Ectodermal cell (in vitro differentiated cells): Measurements from ENCODE around the gene ELMOD3.

Experiments used
- H3K27ac ChIP-seq: 2 replicates; pipeline ENCODE4 v1.7.0; 2013; ENCODE audit warnings: mild to moderate bottlenecking, low read depth, low read length; ENCODE audit not compliant: insufficient read depth, poor library complexity, severe bottlenecking
- H3K27me3 ChIP-seq: 2 replicates; pipeline ENCODE4 v1.7.0; 2013; ENCODE audit warnings: mild to moderate bottlenecking, low read length; ENCODE audit not compliant: insufficient read depth, control insufficient read depth, poor library complexity, severe bottlenecking
- H3K36me3 ChIP-seq: one replicate; pipeline ENCODE4 v1.7.0; 2013; ENCODE audit warnings: low read length; ENCODE audit not compliant: control insufficient read depth, insufficient read depth
- H3K4me1 ChIP-seq: one replicate; pipeline ENCODE4 v1.7.0; 2013; ENCODE audit warnings: low read length; ENCODE audit not compliant: control insufficient read depth, insufficient read depth
- H3K4me3 ChIP-seq: 2 replicates; pipeline ENCODE4 v1.7.0; 2013; ENCODE audit warnings: low read depth, low read length, control low read depth; ENCODE audit not compliant: insufficient read depth
- H3K9me3 ChIP-seq: 2 replicates; pipeline ENCODE4 v1.7.0; 2013; ENCODE audit warnings: mild to moderate bottlenecking, low read length, moderate library complexity; ENCODE audit not compliant: control insufficient read depth
- WGBS, 2 experiments: methylation state at CpG; one replicate each; pipeline ENCODE4 v1.1.7; 2013; ENCODE audit warnings: missing lambda C conversion rate in 2 of 2; 5-methylcytosine and 5-hydroxymethylcytosine counted together

Gene ELMOD3

GRCh38 chr2:85439986-85440385 is 85.4 kb downstream of the ELMOD3 start:
- no peaks in the 10 kb centered on the region for H3K36me3 ChIP-seq
- H3K4me3 ChIP-seq = no peak overlapping the region
- no peak overlapping the region for H3K27ac ChIP-seq
- H3K4me1 ChIP-seq = peaks cover 22% of the 10 kb centered on the region
- H3K27me3 ChIP-seq = peaks cover 11% of the 10 kb centered on the region
- WGBS, 2 experiments = 88 to 92% methylated on average over 7 of the region's 7 CpGs
- no peaks in the 10 kb centered on the region for H3K9me3 ChIP-seq

DNA sequence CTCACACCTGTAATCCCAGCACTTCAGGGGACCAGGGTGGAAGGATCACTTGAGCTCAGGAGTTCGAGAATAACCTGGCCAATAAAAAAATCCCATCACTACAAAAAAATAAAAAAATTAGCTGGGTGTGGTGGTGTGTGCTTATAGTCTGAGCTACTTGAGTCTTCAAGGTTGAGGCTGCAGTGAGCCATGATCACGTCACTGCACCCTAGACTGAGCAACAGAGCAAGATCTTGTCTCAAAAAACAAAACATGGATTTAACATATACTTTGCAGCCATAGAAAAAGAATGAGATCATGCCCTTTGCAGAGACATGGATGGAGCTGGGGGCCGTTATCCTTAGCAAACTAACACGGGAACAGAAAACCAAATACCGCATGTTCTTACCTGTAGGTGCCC is 86.2 kb downstream of the ELMOD3 start:
- H3K27ac ChIP-seq = no peak overlapping the region
- no peaks in the 10 kb centered on the region for H3K36me3 ChIP-seq
- no peak overlapping the region for H3K4me3 ChIP-seq
- H3K27me3 ChIP-seq = peaks cover 11% of the 10 kb centered on the region
- no peaks in the 10 kb centered on the region for H3K9me3 ChIP-seq
- 93 to 95% methylated on average over 4 of the region's 5 CpGs for WGBS, 2 experiments
- peaks cover 19% of the 10 kb centered on the region for H3K4me1 ChIP-seq
